CD4-positive, alpha-beta T cell (primary cell): ENCODE data around the gene RRAD. TPM values are rescaled to one million over a fixed set of nuclear protein-coding genes. Genes with fewer than 3 reads are reported as not detected.

Experiments used
- ATAC-seq: fragments of 200-7000 bp; cut with Tn5 transposase; one replicate; pipeline ENCODE4 v1.10.0; 2022; ENCODE audit warnings: mild to moderate bottlenecking; ENCODE audit not compliant: poor library complexity
- CTCF ChIA-PET: fragments of 350-600 bp; sonication (Branson Sonifier 250); formaldehyde crosslinking; loops from one replicate; lab custom pipeline; 2021; ENCODE audit warnings: antibody characterized with exemption, inconsistent platforms; lab: Charles Lee
- POLR2A ChIA-PET: fragments of 350-600 bp; sonication (Branson Sonifier 250); formaldehyde crosslinking; loops from one replicate; lab custom pipeline; 2021; ENCODE audit warnings: antibody characterized with exemption, inconsistent platforms; lab: Charles Lee
- DNase-seq, 14 experiments: peaks; one replicate each; pipeline ENCODE4 v3.0.0-alpha.2; 2013 to 2020; ENCODE audit warnings: mixed read lengths in 2 of 14
- H3K27ac ChIP-seq, 2 donors: one replicate each; pipeline versions ENCODE4 v1.5.1 to v1.7.0; 2013; ENCODE audit warnings: low read length in 2 of 2, low read depth in 1 of 2, mild to moderate bottlenecking in 1 of 2
- H3K27me3 ChIP-seq, 2 experiments: 1 replicate in 1 of 2; 2 replicates in 1 of 2; pipeline versions ENCODE4 v1.6.1 to v1.7.0; 2013; ENCODE audit warnings: low read length in 2 of 2, control low read depth in 1 of 2, mild to moderate bottlenecking in 1 of 2, moderate library complexity in 1 of 2; ENCODE audit not compliant: insufficient read depth in 2 of 2, control insufficient read depth in 1 of 2
- H3K36me3 ChIP-seq: one replicate; pipeline ENCODE4 v1.6.1; 2013; ENCODE audit warnings: low read length, control low read depth; ENCODE audit not compliant: insufficient read depth
- H3K4me1 ChIP-seq: one replicate; pipeline ENCODE4 v1.6.1; 2013; ENCODE audit warnings: low read length, control low read depth; ENCODE audit not compliant: insufficient read depth
- H3K4me3 ChIP-seq: one replicate; pipeline ENCODE4 v1.5.1; 2013; ENCODE audit warnings: mild to moderate bottlenecking, low read length, moderate library complexity
- H3K9me3 ChIP-seq, 2 experiments: 1 replicate in 1 of 2; 2 replicates in 1 of 2; pipeline versions ENCODE4 v1.6.1 to v1.7.0; 2013; ENCODE audit warnings: low read length in 2 of 2, mild to moderate bottlenecking in 2 of 2, control low read depth in 1 of 2, moderate library complexity in 1 of 2; ENCODE audit not compliant: control insufficient read depth in 1 of 2, insufficient read depth in 1 of 2
- H3K27ac Mint-ChIP-seq: one replicate; pipeline ENCODE4 v1.8.0; 2020; ENCODE audit warnings: mixed read lengths
- H3K27me3 Mint-ChIP-seq: one replicate; pipeline ENCODE4 v1.8.0; 2021; ENCODE audit warnings: mixed read lengths
- H3K36me3 Mint-ChIP-seq: one replicate; pipeline ENCODE4 v1.8.0; 2021; ENCODE audit warnings: low read depth, mixed read lengths
- H3K4me1 Mint-ChIP-seq: one replicate; pipeline ENCODE4 v1.8.0; 2021; ENCODE audit warnings: low read depth, mixed read lengths
- H3K4me3 Mint-ChIP-seq: one replicate; pipeline ENCODE4 v1.8.0; 2020; ENCODE audit warnings: mild to moderate bottlenecking, mixed read lengths
- H3K9me3 Mint-ChIP-seq: one replicate; pipeline ENCODE4 v1.8.0; 2020; ENCODE audit warnings: mixed read lengths
- CTCF ChIP-seq: fragments of 200-600 bp; IDR thresholded peaks from one replicate; pipeline ENCODE4 v1.8.0; 2022; ENCODE audit warnings: antibody characterized with exemption, mild to moderate bottlenecking
- intact Hi-C, 2 experiments: fragments of 100-400 bp; cut with DNase I in 1 of 2; cut with micrococcal nuclease in 1 of 2; formaldehyde crosslinking; loops; one replicate each; pipeline versions ENCODE4 v1.15.1 to v1.9.0; 2023 to 2025; cut with DNase I, micrococcal nuclease
- total RNA-seq, 174 experiments: library from RNA in 2 of 174; stranded (reverse) in 2 of 174; gene quantifications; one replicate each; pipeline ENCODE4 v1.2.3 and lab custom pipeline; 2021 to 2026

RRAD gene
- total RNA-seq, 2 experiments from 2014 or later, result 0.28 to 0.49 TPM

- no peaks in the 10 kb centered on the region for H3K9me3 Mint-ChIP-seq
- H3K36me3 Mint-ChIP-seq, result no peaks in the 10 kb centered on the region
- H3K27me3 ChIP-seq, result no peaks in the 10 kb centered on the region
- peaks cover 25% of the 10 kb centered on the region for H3K4me1 ChIP-seq
- H3K9me3 ChIP-seq, result no peaks in the 10 kb centered on the region
- intact Hi-C loops, result loop anchor here in 1 of 2 experiments (5.0 kb wide), 1 partner anchor 311 kb away; no protein-coding TSS in a partner anchor
- CTCF ChIA-PET, result interaction anchor here (0.8 to 3.7 kb wide), 11 partner anchors 8 to 55 kb away, joined by 3 to 39 read pairs (median 5); partner anchors contain the start of genes NAE1 and RRAD
- H3K4me3 Mint-ChIP-seq, result no peak overlapping the region
- no peaks in the 10 kb centered on the region for H3K36me3 ChIP-seq
- H3K27ac Mint-ChIP-seq, result peak overlapping the region; percentile 32
- POLR2A ChIA-PET, result interaction anchor here (1.0 to 2.2 kb wide), 2 partner anchors 12 to 43 kb away, joined by 4 to 20 read pairs; partner anchors contain the start of gene NAE1
- H3K4me1 Mint-ChIP-seq, result peaks cover 27% of the 10 kb centered on the region
- no peak for ATAC-seq
- H3K4me3 ChIP-seq, result no peak overlapping the region
- no peak for TF ChIP-seq CTCF
- H3K27me3 Mint-ChIP-seq, result no peaks in the 10 kb centered on the region
- DNase-seq, result no peak
- no peak overlapping the region for H3K27ac ChIP-seq
Observed at GRCh38 chr16:66873685-66874055, 51.7 kb downstream of the RRAD start.

GRCh38 chr16:66872943-66873684 lies 52.2 kb downstream of the RRAD start:
- no peaks in the 10 kb centered on the region for H3K27me3 Mint-ChIP-seq
- H3K36me3 Mint-ChIP-seq, result no peaks in the 10 kb centered on the region
- POLR2A ChIA-PET, result interaction anchor here (0.7 to 2.2 kb wide), 4 partner anchors 11 to 378 kb away, joined by 3 to 20 read pairs (median 4); partner anchors contain the start of gene NAE1
- H3K9me3 Mint-ChIP-seq, result no peaks in the 10 kb centered on the region
- peaks cover 21% of the 10 kb centered on the region for H3K4me1 Mint-ChIP-seq
- peak; percentile 92 for TF ChIP-seq CTCF
- peak overlapping the region in 1 of 2 donors; percentile 24 for H3K27ac ChIP-seq
- H3K27ac Mint-ChIP-seq, result peak overlapping the region; percentile 32
- no peaks in the 10 kb centered on the region for H3K9me3 ChIP-seq
- no peaks in the 10 kb centered on the region for H3K27me3 ChIP-seq
- peaks cover 26% of the 10 kb centered on the region for H3K4me1 ChIP-seq
- intact Hi-C loops, result loop anchor here in 1 of 2 experiments (5.0 kb wide), 1 partner anchor 311 kb away; no protein-coding TSS in a partner anchor
- H3K4me3 Mint-ChIP-seq, result peak overlapping the region; percentile 75
- CTCF ChIA-PET, result interaction anchor here (0.6 to 3.7 kb wide), 13 partner anchors 8 to 132 kb away, joined by 3 to 39 read pairs (median 5); partner anchors contain the start of genes NAE1 and RRAD
- H3K4me3 ChIP-seq, result peak overlapping the region; percentile 57
- ATAC-seq (peak; percentile 90), DNase-seq (peak; percentile 75 to 94 (median 82))
- no peaks in the 10 kb centered on the region for H3K36me3 ChIP-seq

GRCh38 chr16:66872559-66872942 lies 52.8 kb downstream of the RRAD start:
- H3K36me3 Mint-ChIP-seq, result no peaks in the 10 kb centered on the region
- no peak for DNase-seq
- peaks cover 31% of the 10 kb centered on the region for H3K4me1 ChIP-seq
- H3K36me3 ChIP-seq, result no peaks in the 10 kb centered on the region
- H3K4me3 Mint-ChIP-seq, result peak overlapping the region; percentile 75
- no peaks in the 10 kb centered on the region for H3K9me3 Mint-ChIP-seq
- H3K27ac Mint-ChIP-seq, result peak overlapping the region; percentile 32
- H3K27me3 Mint-ChIP-seq, result no peaks in the 10 kb centered on the region
- CTCF ChIA-PET, result interaction anchor here (0.6 to 3.7 kb wide), 12 partner anchors 9 to 131 kb away, joined by 3 to 39 read pairs (median 4); partner anchors contain the start of genes NAE1 and RRAD
- H3K27ac ChIP-seq, result no peak overlapping the region
- POLR2A ChIA-PET, result interaction anchor here (0.7 to 2.2 kb wide), 4 partner anchors 11 to 379 kb away, joined by 3 to 20 read pairs (median 4); partner anchors contain the start of gene NAE1
- ATAC-seq, result no peak
- TF ChIP-seq CTCF, result no peak
- intact Hi-C loops, result loop anchor here in 1 of 2 experiments (5.0 kb wide), 1 partner anchor 310 kb away; no protein-coding TSS in a partner anchor
- H3K27me3 ChIP-seq, result no peaks in the 10 kb centered on the region
- H3K9me3 ChIP-seq, result no peaks in the 10 kb centered on the region
- peak overlapping the region; percentile 57 for H3K4me3 ChIP-seq
- H3K4me1 Mint-ChIP-seq, result peaks cover 19% of the 10 kb centered on the region
